D721Med (cell line): Measurements from ENCODE around the gene NKIRAS1.
A peak's percentile ranks its signal among the peaks of the same experiment; 100 is the strongest.

Source experiments
- DNase-seq: peaks from one replicate; pipeline ENCODE4 v3.0.0; 2011; ENCODE audit warnings: low spot score; ENCODE audit not compliant: insufficient read length
- FAIRE-seq: peaks from 2 replicates; lab custom pipeline; 2011; peaks lifted over from hg19 to GRCh38; lab: Jason Lieb, UNC
- TF ChIP-seq, protein P1 (sequence below): IDR thresholded peaks from 2 replicates; pipeline ENCODE4 v1.5.1; 2012; ENCODE audit warnings: mild to moderate bottlenecking, control low read depth; ENCODE audit not compliant: insufficient read depth; ENCODE audit errors: missing control alignments

NKIRAS1 gene

DNA sequence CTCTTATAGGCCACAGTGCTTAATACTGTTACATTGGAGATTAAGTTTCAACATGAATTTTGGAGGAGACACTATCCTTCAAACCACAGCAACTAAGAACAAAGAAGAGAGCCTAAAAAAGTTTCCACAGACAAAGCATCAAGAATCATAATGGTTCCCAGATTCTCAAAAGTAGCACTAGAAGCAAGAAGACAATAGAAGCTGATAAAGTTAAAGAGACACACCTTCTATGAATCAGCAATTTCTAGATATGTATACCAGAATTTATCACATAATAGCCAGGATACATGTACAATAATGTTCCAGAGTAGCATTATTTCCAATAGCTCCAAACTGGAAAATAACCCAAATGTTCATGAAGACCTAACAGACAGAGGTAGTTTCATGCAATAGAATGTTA, 12.2 kb downstream of the NKIRAS1 start:
- TF ChIP-seq, protein P1, sequence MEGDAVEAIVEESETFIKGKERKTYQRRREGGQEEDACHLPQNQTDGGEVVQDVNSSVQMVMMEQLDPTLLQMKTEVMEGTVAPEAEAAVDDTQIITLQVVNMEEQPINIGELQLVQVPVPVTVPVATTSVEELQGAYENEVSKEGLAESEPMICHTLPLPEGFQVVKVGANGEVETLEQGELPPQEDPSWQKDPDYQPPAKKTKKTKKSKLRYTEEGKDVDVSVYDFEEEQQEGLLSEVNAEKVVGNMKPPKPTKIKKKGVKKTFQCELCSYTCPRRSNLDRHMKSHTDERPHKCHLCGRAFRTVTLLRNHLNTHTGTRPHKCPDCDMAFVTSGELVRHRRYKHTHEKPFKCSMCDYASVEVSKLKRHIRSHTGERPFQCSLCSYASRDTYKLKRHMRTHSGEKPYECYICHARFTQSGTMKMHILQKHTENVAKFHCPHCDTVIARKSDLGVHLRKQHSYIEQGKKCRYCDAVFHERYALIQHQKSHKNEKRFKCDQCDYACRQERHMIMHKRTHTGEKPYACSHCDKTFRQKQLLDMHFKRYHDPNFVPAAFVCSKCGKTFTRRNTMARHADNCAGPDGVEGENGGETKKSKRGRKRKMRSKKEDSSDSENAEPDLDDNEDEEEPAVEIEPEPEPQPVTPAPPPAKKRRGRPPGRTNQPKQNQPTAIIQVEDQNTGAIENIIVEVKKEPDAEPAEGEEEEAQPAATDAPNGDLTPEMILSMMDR: no peak
- DNase-seq (no peak), FAIRE-seq (no peak)

DNA sequence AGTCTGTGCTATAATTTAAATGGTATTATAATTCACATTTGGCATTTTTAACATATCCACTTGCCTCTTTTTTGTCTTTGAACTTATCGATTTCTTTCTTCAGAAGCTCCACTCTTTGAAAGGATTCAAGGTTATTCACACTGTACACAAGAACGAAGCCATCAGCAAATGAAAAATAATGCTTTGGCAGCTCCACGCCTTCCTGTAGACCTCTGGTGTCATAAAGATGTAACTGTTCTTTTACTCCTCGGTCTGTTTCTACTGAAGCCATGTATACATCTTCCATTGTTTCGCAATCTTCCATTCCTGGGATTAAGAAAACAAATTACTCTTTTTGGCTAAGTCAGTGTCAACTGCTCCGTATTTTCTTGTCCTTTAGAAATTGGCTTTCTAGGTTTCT, 16.0 kb downstream of the NKIRAS1 start:
- FAIRE-seq (no peak), DNase-seq (no peak)
- TF ChIP-seq, protein P1: no peak

DNA sequence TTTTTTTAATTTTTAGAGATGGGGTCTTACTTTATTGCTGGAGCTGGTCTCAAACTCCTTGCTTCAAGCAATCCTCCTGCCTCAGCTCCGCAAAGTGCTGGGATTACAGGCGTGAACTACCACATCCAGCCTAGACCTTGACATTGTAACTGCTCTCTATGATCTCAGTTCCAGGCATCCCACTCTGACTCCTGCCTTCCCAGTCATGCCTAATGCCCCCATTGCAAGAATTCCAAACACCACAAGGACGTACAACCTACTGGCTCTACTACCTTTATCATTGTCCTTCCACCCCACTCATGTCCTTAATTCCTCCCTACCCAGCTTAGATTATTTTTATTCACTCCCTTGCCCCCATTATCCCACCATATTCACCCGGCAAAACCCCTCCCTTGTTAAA, 21.6 kb downstream of the NKIRAS1 start:
- FAIRE-seq (no peak), DNase-seq (no peak)

DNA sequence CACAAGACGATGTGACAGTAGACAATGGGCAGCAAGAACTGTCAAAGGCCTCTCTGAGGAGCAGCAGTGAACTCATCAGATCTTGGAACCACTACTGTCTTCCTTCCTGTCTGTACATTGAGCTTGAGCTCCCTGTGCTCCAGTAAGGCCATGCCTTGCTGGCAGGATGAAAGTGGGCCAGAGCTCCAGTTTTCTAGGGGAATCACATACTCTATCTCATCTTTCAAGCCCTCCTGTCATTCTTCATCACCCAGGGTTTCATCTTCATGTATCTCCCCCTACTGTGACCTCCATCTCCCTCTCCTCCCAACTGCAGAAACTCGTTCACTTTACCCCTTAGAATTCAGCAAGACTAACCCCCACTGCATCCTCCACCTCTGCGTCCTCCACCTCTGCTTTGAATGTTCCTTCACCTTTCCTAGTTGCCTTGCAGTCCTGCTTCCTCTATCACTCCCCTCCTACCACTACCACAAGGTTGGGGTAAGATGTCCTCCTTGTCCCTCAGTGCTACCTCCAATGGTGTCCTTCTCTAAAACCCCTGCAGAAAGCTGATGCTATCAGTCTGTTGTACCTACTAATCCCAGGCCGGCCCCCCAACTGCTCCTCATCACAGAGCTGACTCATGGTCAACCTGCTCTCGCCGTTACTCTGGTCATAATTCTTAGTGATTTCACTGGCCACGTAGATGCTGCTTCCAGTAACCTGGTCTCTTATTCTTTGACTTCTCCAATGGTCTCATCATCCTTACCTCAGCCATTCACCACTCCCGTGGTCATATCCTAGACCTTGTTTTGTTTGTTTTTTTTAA, 22.3 kb downstream of the NKIRAS1 start:
- no peak for FAIRE-seq
- TF ChIP-seq, protein P1: no peak
- no peak for DNase-seq

More for the DNA sequence above, 21.6 kb downstream of the NKIRAS1 start:
- TF ChIP-seq, protein P1: no peak

DNA sequence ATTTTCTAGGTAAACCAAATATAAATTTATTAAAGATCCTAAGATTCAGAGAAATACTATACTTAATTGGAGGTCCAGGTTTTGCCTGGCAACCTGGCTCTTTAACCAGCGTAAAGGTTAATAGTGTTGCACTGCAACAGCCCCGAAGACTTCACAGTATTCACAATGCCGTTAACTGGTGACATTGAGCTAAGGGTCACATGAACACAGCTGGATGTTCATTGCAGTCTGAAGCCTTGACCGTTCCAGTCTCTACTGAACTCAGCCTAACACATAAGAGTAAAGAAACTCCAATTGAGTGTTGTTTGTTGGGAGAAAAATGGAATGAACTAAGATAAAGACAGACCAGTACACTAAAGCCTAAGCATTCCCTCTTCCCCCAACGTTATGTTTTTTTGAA, 26.8 kb downstream of the NKIRAS1 start:
- FAIRE-seq: no peak
- TF ChIP-seq, protein P1: no peak
- no peak for DNase-seq

DNA sequence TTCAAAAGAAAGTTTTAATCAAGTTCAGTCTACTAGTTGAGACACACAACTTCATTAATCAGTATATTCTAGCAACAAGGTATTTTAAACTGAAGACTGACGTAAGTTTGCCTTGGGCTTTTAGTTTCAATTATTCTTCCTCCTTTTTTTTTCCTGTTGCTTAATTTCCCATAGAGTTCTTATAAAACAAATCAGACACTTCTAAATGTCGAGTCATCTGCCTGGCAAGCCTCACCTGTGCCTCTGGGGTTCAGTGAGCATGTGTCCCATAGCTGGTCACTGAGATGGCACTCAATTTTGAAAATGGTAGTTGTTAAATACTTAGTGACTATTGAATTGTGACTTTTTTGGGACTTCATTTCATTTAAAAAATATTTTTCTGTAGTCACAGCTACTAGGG, 27.4 kb downstream of the NKIRAS1 start:
- DNase-seq (no peak), FAIRE-seq (no peak)
- TF ChIP-seq, protein P1: no peak

DNA sequence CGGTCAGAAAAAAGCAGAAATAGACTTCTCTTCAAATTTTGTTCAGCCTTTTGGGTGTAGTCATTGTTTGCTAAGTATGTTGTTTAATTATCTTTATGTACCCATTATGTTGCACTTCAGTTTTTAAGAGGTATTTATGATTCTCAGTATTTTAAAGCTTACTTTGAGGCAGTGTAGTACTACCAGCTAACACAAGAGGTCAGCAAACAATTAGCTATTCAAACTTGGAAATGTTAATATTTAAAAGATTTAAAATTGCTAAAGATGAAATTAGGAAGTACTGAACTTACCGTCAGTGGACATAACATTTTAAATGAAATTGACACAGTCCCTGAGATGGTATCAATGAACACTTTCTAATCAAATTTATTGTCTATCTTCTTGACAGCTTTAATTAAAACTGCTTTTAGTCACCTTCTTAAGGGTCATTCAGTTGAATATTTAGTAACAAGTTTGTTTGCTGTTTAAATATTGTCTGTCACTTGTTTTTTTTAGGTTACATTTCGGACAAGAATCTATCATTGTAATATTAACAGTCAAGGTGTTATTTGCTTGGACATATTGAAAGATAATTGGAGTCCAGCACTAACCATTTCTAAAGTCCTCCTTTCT, 28.1 kb downstream of the NKIRAS1 start:
- no peak for DNase-seq
- FAIRE-seq: peak; percentile 84
- TF ChIP-seq, protein P1: peak; percentile 73
